Neutrophil (primary cell): Measurements from ENCODE around the gene BCAS3.
"Not testable (repeated sequence)": the region's sequence is repeated elsewhere in the genome, so short reads cannot be mapped to it uniquely, and the experiment has no call there.

Experiments used
- H3K27ac ChIP-seq: fragments of 200-600 bp; sonication (generic); 2 replicates; pipeline ENCODE4 v1.5.1; 2016; ENCODE audit warnings: mild to moderate bottlenecking, moderate library complexity
- H3K27me3 ChIP-seq: fragments of 200-600 bp; sonication (generic); 2 replicates; pipeline ENCODE4 v1.6.0; 2016; ENCODE audit warnings: mild to moderate bottlenecking
- H3K36me3 ChIP-seq: fragments of 200-600 bp; sonication (generic); 2 replicates; pipeline ENCODE4 v1.5.1; 2017
- H3K4me1 ChIP-seq, 2 experiments: fragments of 200-600 bp in 1 of 2; sonication (generic) in 1 of 2; 1 replicate in 1 of 2; 2 replicates in 1 of 2; pipeline versions ENCODE4 v1.5.1 to v1.6.1; 2013 to 2016; ENCODE audit warnings: low read depth in 1 of 2, low read length in 1 of 2, mild to moderate bottlenecking in 1 of 2, moderate library complexity in 1 of 2; ENCODE audit not compliant: control insufficient read depth in 1 of 2, insufficient read depth in 1 of 2
- H3K4me3 ChIP-seq, 2 experiments: fragments of 200-600 bp in 1 of 2; sonication (generic) in 1 of 2; 1 replicate in 1 of 2; 2 replicates in 1 of 2; pipeline ENCODE4 v1.5.1; 2013 to 2016; ENCODE audit warnings: low read depth in 1 of 2, low read length in 1 of 2, mild to moderate bottlenecking in 1 of 2, moderate library complexity in 1 of 2
- H3K9me3 ChIP-seq: fragments of 200-600 bp; sonication (generic); 2 replicates; pipeline ENCODE4 v1.5.1; 2016
- TF ChIP-seq, protein P1 (sequence below): fragments of 200-600 bp; sonication (generic); IDR thresholded peaks from 2 replicates; pipeline ENCODE4 v1.5.1; 2016; ENCODE audit warnings: antibody characterized with exemption

Gene BCAS3

DNA sequence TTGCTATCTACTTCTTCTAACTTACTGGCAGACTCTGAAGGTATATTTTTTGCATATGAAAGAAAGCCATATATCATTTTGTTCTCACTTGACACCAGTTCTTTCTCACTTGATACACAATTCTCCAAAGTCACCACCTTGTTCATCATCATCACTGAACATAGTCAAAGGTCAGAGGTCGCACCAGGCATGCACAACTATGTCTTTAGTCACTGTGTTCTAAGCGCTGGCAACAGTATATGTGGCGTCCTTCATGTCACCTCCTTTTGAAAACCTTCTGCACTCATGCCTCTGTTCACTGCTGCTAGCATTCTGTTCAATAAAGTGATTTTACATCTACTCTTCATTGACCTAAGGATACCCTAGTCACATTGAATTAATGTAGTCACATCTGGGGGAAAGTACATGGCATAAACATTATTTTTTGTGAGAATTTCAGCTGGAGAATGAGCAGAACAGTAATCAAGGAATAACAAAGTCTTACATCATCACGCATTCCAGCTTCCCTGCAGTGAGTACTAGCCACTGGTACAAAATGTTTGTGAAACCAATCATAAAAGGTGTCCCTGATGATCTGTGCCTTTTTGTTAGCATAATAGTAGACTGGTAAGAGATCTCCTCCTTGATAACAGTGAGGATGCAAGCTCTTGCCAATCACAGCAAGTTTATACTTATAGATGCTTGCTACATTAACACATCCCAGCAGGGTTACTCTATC lies 754.1 kb downstream of the BCAS3 start:
- Histone ChIP-seq H3K4me3 (no peak overlapping the region), H3K27me3 (peaks cover 92% of the 10 kb centered on the region), H3K4me1 (no peaks in the 10 kb centered on the region), H3K9me3 (no peaks in the 10 kb centered on the region), H3K36me3 (no peaks in the 10 kb centered on the region), H3K27ac (no peak overlapping the region)
- TF ChIP-seq, protein P1, sequence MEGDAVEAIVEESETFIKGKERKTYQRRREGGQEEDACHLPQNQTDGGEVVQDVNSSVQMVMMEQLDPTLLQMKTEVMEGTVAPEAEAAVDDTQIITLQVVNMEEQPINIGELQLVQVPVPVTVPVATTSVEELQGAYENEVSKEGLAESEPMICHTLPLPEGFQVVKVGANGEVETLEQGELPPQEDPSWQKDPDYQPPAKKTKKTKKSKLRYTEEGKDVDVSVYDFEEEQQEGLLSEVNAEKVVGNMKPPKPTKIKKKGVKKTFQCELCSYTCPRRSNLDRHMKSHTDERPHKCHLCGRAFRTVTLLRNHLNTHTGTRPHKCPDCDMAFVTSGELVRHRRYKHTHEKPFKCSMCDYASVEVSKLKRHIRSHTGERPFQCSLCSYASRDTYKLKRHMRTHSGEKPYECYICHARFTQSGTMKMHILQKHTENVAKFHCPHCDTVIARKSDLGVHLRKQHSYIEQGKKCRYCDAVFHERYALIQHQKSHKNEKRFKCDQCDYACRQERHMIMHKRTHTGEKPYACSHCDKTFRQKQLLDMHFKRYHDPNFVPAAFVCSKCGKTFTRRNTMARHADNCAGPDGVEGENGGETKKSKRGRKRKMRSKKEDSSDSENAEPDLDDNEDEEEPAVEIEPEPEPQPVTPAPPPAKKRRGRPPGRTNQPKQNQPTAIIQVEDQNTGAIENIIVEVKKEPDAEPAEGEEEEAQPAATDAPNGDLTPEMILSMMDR: no peak

DNA sequence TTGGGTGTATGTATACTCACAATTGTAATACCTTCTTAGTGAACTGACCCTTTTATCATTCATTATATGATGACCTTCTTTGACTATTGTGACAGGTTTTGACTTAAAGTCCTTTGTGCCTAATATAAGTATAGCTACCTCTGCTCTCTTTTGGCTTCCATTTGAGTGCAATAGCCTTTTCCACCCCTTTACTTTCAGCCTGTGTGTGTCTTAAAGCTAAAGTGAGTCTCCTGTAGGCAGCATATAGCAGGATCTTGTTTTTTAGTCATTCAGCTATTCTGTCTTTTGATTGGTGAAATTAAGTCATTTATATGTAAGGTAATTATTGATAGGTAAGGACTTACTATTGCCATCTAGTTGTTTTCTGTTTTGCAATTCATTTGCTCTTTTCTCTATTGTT lies 758.6 kb downstream of the BCAS3 start:
- Histone ChIP-seq H3K27ac (no peak overlapping the region), H3K27me3 (peaks cover 88% of the 10 kb centered on the region), H3K4me3 (no peak overlapping the region), H3K4me1 (no peaks in the 10 kb centered on the region), H3K9me3 (no peaks in the 10 kb centered on the region), H3K36me3 (no peaks in the 10 kb centered on the region)
- TF ChIP-seq, protein P1: no peak

DNA sequence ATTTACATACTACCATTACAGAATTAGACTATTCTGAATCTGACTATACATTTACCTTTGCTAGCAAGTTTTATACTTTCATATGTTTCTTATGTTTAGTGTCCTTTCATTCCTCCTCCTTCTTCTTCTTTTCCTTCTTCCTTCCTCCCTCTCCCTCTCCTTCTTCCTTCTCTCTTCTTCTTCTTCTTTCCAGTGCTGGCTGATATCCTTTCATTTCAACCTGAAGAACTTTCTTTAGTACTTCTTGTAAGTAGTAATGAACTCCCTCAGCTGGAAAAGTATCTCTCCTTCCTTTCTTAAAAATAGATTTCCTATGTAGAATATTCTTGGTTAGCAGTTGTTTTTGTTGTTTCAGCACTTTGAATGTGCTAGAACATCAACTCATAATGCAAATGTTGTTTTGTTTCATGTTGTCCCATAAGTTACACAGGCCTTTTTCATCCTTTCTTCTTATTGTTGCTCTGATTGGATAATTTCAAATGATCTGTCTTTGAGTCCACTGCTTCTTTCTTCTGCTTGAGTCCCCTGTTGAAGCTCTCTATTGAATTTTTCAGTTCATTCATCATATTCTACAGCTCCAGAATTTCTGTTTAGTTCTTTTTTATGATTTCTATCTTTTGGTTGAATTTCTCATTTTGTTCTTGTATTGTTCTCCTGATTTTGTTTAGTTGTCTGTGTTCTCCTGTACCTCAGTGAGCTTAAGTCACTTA lies 759.5 kb downstream of the BCAS3 start:
- Histone ChIP-seq H3K4me3 (no peak overlapping the region), H3K27me3 (peaks cover 90% of the 10 kb centered on the region)
- TF ChIP-seq, protein P1: no peak

DNA sequence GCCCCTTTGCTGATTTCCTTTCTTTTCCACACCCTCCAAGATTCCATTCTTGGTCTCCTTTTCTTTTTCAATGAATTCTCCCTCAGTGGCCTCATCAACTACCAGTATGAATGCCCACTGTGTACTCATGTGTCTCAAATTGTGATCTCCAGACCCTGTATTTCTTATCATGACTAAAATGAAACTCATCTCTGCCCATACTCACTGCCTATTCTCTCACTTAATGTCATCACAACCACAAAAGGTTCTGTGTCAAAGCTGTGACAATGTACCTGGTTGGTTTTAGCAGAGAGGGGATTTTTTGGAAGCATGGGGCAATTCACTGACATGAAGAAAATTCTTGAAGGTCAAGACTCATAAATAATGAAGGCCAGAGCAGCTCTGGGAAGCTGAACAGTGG lies 763.0 kb downstream of the BCAS3 start:
- Histone ChIP-seq H3K9me3 (no peaks in the 10 kb centered on the region), H3K27me3 (peaks cover 88% of the 10 kb centered on the region), H3K27ac (no peak overlapping the region), H3K4me3 (no peak overlapping the region), H3K36me3 (no peaks in the 10 kb centered on the region), H3K4me1 (no peaks in the 10 kb centered on the region)
- TF ChIP-seq, protein P1: no peak

More for the DNA sequence above, 759.5 kb downstream of the BCAS3 start:
- Histone ChIP-seq H3K4me1 (no peaks in the 10 kb centered on the region), H3K27ac (no peak overlapping the region), H3K9me3 (no peaks in the 10 kb centered on the region), H3K36me3 (no peaks in the 10 kb centered on the region)

DNA sequence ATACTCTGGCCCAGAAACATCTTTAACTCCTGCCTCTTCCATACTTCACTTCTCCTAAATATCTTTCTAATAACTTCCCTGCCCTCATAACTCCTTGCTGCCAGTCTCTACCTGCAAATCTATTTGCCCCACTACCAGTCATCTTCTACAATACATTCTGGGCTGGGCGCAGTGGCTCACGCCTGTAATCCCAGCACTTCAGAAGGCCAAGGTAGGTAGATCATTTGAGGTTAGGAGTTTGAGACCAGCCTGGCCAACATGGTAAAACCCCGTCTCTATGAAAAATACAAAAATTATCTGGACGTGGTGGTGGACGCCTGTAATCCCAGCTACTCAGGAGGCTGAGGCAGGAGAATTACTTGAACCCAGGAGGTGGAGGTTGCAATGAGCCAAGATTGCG lies 763.9 kb downstream of the BCAS3 start:
- not testable (repeated sequence) for H3K9me3 ChIP-seq, H3K36me3 ChIP-seq

DNA sequence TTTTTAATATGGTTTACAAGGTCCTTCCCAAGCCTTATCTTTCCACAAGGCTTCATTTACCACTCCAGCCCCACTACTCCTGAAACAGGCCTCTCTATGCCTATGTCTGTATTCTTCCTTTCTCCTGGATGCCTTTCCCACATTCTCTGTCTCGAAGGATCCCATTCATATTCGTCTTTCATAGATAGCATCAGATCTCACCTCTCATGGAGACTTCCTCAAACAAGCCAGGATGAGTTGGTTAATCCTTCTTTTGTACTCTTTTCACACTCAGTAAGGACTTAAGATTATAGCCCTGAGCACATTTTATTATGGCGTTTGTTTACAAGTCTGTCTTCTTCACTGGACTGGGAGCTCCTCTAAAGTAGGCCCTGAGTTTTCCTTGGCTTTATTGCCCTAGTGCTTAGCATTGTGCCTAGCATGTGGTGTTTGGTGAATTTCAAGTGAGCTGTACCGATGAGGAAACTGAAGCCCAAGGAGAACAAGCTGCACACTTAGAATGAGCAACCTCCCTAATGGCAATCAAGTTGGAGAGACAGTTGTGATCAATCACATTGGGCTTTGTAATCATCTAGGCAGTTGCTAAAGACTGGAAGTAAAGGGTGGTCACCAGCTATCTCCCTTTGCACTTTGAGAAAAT lies 764.6 kb downstream of the BCAS3 start:
- H3K27me3 ChIP-seq: peaks cover 88% of the 10 kb centered on the region
- no peaks in the 10 kb centered on the region for H3K4me1 ChIP-seq
- no peak overlapping the region for H3K27ac ChIP-seq
- TF ChIP-seq, protein P1: no peak
- H3K36me3 ChIP-seq: no peaks in the 10 kb centered on the region
- no peaks in the 10 kb centered on the region for H3K9me3 ChIP-seq
- no peak overlapping the region for H3K4me3 ChIP-seq

More for the DNA sequence above, 763.9 kb downstream of the BCAS3 start:
- H3K4me3 ChIP-seq, H3K27ac ChIP-seq, H3K4me1 ChIP-seq: not testable (repeated sequence)
- H3K27me3 ChIP-seq: peaks cover 88% of the 10 kb centered on the region
